Transverse colon (tissue), 4 donors: ENCODE data around the gene MRPS30. TPM values are rescaled to one million over a fixed set of nuclear protein-coding genes. Genes with fewer than 3 reads are reported as not detected.

Experiments used
- DNase-seq: peaks from one replicate; pipeline ENCODE4 v3.0.0-alpha.2; 2019
- H3K27ac ChIP-seq, 4 donors: fragments of 200-600 bp; sonication (generic); 2 replicates each; pipeline ENCODE4 v1.5.1; 2016 to 2018; ENCODE audit warnings: inconsistent platforms in 4 of 4
- H3K27me3 ChIP-seq: fragments of 200-600 bp; sonication (generic); 2 replicates; pipeline ENCODE4 v1.5.1; 2017; ENCODE audit warnings: inconsistent platforms
- H3K36me3 ChIP-seq, 4 donors: fragments of 200-600 bp; sonication (generic); 2 replicates each; pipeline ENCODE4 v1.5.1; 2017 to 2019; ENCODE audit warnings: inconsistent platforms in 4 of 4
- H3K4me1 ChIP-seq, 4 donors: fragments of 200-600 bp; sonication (generic); 2 replicates each; pipeline ENCODE4 v1.5.1; 2017 to 2020; ENCODE audit warnings: inconsistent platforms in 4 of 4
- H3K4me3 ChIP-seq, 4 donors: fragments of 200-600 bp; sonication (generic); 1 replicate in 1 of 4; 2 replicates in 3 of 4; pipeline versions ENCODE4 v1.5.1 to v1.6.1; 2017 to 2019; ENCODE audit warnings: inconsistent platforms in 4 of 4
- H3K9me3 ChIP-seq, 2 donors: fragments of 200-600 bp; sonication (generic); 2 replicates each; pipeline ENCODE4 v1.5.1; 2017 to 2019; ENCODE audit warnings: inconsistent platforms in 2 of 2
- CTCF ChIP-seq, 5 experiments: fragments of 200-600 bp in 3 of 5; fragments of 450-650 bp in 2 of 5; sonication (generic) in 3 of 5; IDR thresholded peaks; 1 replicate in 2 of 5; 2 replicates in 3 of 5; pipeline ENCODE4 v1.5.1; 2016 to 2017; ENCODE audit warnings: antibody characterized with exemption in 5 of 5, inconsistent platforms in 3 of 5, mild to moderate bottlenecking in 2 of 5, moderate library complexity in 1 of 5
- EP300 ChIP-seq: sonication (generic); formaldehyde crosslinking; IDR thresholded peaks from one replicate; pipeline ENCODE4 v1.6.1; 2017; ENCODE audit warnings: antibody characterized with exemption, low read depth
- POLR2A ChIP-seq: fragments of 450-650 bp; IDR thresholded peaks from one replicate; pipeline ENCODE4 v1.6.1; 2016; ENCODE audit warnings: antibody characterized with exemption, mild to moderate bottlenecking, moderate library complexity
- POLR2AphosphoS5 ChIP-seq, 3 donors: sonication (generic); formaldehyde crosslinking; IDR thresholded peaks; one replicate each; pipeline ENCODE4 v1.6.1; 2016; ENCODE audit warnings: antibody characterized with exemption in 3 of 3
- WGBS, 2 donors: methylation state at CpG; one replicate each; pipeline ENCODE4 v1.1.5; 2018; ENCODE audit warnings: low coverage in 1 of 2; 5-methylcytosine and 5-hydroxymethylcytosine counted together
- in situ Hi-C, 4 donors: fragments of 200-750 bp; cut with MboI; loops; one replicate each; pipeline versions ENCODE4 v1.15.0 to v1.15.1; 2017; ENCODE audit warnings: low sequenced_read_pairs in 3 of 4, low pct_ligation_motif_present in 1 of 4, low pct_unique_long_range_greater_than_20kb in 1 of 4
- intact Hi-C: fragments of 100-400 bp; cut with DNase I; formaldehyde crosslinking; loops from one replicate; pipeline ENCODE4 v1.15.1; 2023; ENCODE audit warnings: low total_unique reads
- total RNA-seq, 4 donors: library from RNA; depleted of rRNA; stranded (reverse); fragments of >200 nt; gene quantifications; one replicate each; pipeline ENCODE4 v1.1.0, GENCODE V29; 2016

MRPS30 gene
- total RNA-seq, 4 donors from 2014 or later = 43.4 to 71.1 (median 57.0) TPM

GRCh38 chr5:44835693-44836092 is 26.9 kb downstream of the MRPS30 start:
- no peak overlapping the region for H3K4me3 ChIP-seq
- H3K27me3 ChIP-seq = no peaks in the 10 kb centered on the region
- no peaks in the 10 kb centered on the region for H3K36me3 ChIP-seq
- in situ Hi-C loops = no loop called here
- TF ChIP-seq POLR2A = no peak
- no peak for TF ChIP-seq POLR2AphosphoS5 (IDR thresholded peaks at IDR 0.05)
- TF ChIP-seq CTCF (IDR thresholded peaks at IDR 0.05) = no peak
- TF ChIP-seq EP300 = no peak
- DNase-seq = no peak
- H3K4me1 ChIP-seq = no peaks in the 10 kb centered on the region
- H3K9me3 ChIP-seq = peaks cover 0 to 6% of the 10 kb centered on the region in 2 donors
- intact Hi-C loops = no loop called here
- WGBS, 2 donors = 90 to 95% methylated on average over 3 of the region's 3 CpGs
- no peak overlapping the region for H3K27ac ChIP-seq

GRCh38 chr5:44839018-44839681 is 30.4 kb downstream of the MRPS30 start:
- Histone ChIP-seq H3K27me3 (no peaks in the 10 kb centered on the region), H3K36me3 (no peaks in the 10 kb centered on the region), H3K9me3 (peaks cover 0 to 6% of the 10 kb centered on the region in 2 donors), H3K4me3 (no peak overlapping the region), H3K27ac (no peak overlapping the region), H3K4me1 (no peaks in the 10 kb centered on the region)
- no peak for DNase-seq
- intact Hi-C loops = no loop called here
- TF ChIP-seq CTCF (IDR thresholded peaks at IDR 0.05) (no peak), EP300 (no peak), POLR2AphosphoS5 (IDR thresholded peaks at IDR 0.05) (no peak), POLR2A (no peak)
- WGBS, 2 donors = 73% methylated on average over 1 of the region's 1 CpG; no CpG with 5 or more reads in 1 of the 2 donors
- in situ Hi-C loops = no loop called here

GRCh38 chr5:44842496-44843282 is 33.9 kb downstream of the MRPS30 start:
- no peaks in the 10 kb centered on the region for H3K36me3 ChIP-seq
- DNase-seq = no peak
- intact Hi-C loops = no loop called here
- no peak overlapping the region for H3K4me3 ChIP-seq
- 90 to 97% methylated on average over 2 of the region's 2 CpGs for WGBS, 2 donors
- H3K4me1 ChIP-seq = no peaks in the 10 kb centered on the region
- TF ChIP-seq POLR2A (no peak), POLR2AphosphoS5 (IDR thresholded peaks at IDR 0.05) (no peak), EP300 (no peak), CTCF (IDR thresholded peaks at IDR 0.05) (no peak)
- peaks cover 0 to 6% of the 10 kb centered on the region in 2 donors for H3K9me3 ChIP-seq
- in situ Hi-C loops = no loop called here
- H3K27me3 ChIP-seq = no peaks in the 10 kb centered on the region
- H3K27ac ChIP-seq = no peak overlapping the region

- WGBS, 2 donors = 89 to 91% methylated on average over 1 of the region's 1 CpG
- DNase-seq = no peak
- intact Hi-C loops (no loop called here), in situ Hi-C loops (no loop called here)
- no peak overlapping the region for H3K27ac ChIP-seq
- H3K4me3 ChIP-seq = no peak overlapping the region
- H3K4me1 ChIP-seq = no peaks in the 10 kb centered on the region
- H3K27me3 ChIP-seq = no peaks in the 10 kb centered on the region
- H3K36me3 ChIP-seq = no peaks in the 10 kb centered on the region
- H3K9me3 ChIP-seq = no peaks in the 10 kb centered on the region
- TF ChIP-seq POLR2AphosphoS5 (IDR thresholded peaks at IDR 0.05) (no peak), CTCF (IDR thresholded peaks at IDR 0.05) (no peak), EP300 (no peak), POLR2A (no peak)
Measured at GRCh38 chr5:44844744-44845143, 36.0 kb downstream of the MRPS30 start.
